A549 (cell line): ENCODE results near the gene TMEM80. TPM values are rescaled to one million over a fixed set of nuclear protein-coding genes. Genes with fewer than 3 reads are reported as not detected.

ENCODE experiments used
- ATAC-seq, 2 experiments: fragments of 200-7000 bp in 1 of 2; fragments of >200 bp in 1 of 2; cut with Nextera tagmentation in 1 of 2; cut with Tn5 transposase in 1 of 2; 3 replicates each; pipeline versions ENCODE4 v1.8.0 to v1.9.1; 2018 to 2020; ENCODE audit warnings: mild to moderate bottlenecking in 1 of 2, moderate library complexity in 1 of 2
- CTCF ChIA-PET: fragments of 300-600 bp; sonication (Branson Sonifier 250); formaldehyde crosslinking; extraction: SDS; loops from one replicate; lab custom pipeline; 2021; ENCODE audit warnings: antibody characterized with exemption, inconsistent platforms; lab: Yijun Ruan, JAX
- POLR2A ChIA-PET: fragments of 350-600 bp; formaldehyde crosslinking; extraction: SDS; loops from one replicate; lab custom pipeline; 2021; ENCODE audit warnings: antibody characterized with exemption, inconsistent platforms; lab: Yijun Ruan, JAX
- DNase-seq, 2 experiments: peaks; one replicate each; pipeline versions ENCODE4 v3.0.0 to v3.0.0-alpha.2; 2011 to 2016; ENCODE audit warnings: low read depth in 1 of 2, low spot score in 1 of 2
- FAIRE-seq: peaks from 2 replicates; lab custom pipeline; 2011; peaks lifted over from hg19 to GRCh38; lab: Jason Lieb, UNC
- H3K27ac ChIP-seq, 2 experiments: fragments of >200 bp; sonication (Bioruptor Twin); formaldehyde crosslinking; 3 replicates each; pipeline ENCODE4 v1.5.1; 2016 to 2017
- H3K4me1 ChIP-seq: fragments of >200 bp; sonication (Bioruptor Twin); formaldehyde crosslinking; 3 replicates; pipeline ENCODE4 v1.6.1; 2016
- H3K4me2 ChIP-seq: fragments of >200 bp; sonication (Bioruptor Twin); formaldehyde crosslinking; 3 replicates; pipeline ENCODE4 v1.6.1; 2016
- H3K4me3 ChIP-seq: fragments of >200 bp; sonication (Bioruptor Twin); formaldehyde crosslinking; 3 replicates; pipeline ENCODE4 v1.5.1; 2016
- H3K9me3 ChIP-seq: fragments of >200 bp; sonication (Bioruptor Twin); formaldehyde crosslinking; 3 replicates; pipeline ENCODE4 v1.6.1; 2016
- CEBPB ChIP-seq, 2 experiments: fragments of >200 bp in 1 of 2; sonication (Bioruptor Twin) in 1 of 2; formaldehyde crosslinking in 1 of 2; IDR thresholded peaks; 2 replicates each; pipeline ENCODE4 v1.6.1; 2012 to 2016
- CHD2 ChIP-seq: fragments of 150-350 bp; IDR thresholded peaks from 2 replicates; pipeline ENCODE4 v1.6.1; 2014; ENCODE audit warnings: low read length; ENCODE audit not compliant: partially characterized antibody
- FOXS1 ChIP-seq: fragments of 250-450 bp; sonication (Bioruptor Pico); IDR thresholded peaks from 2 replicates; pipeline ENCODE4 v1.5.0; 2020; ENCODE audit warnings: mild to moderate bottlenecking, moderate library complexity
- GATA3 ChIP-seq: IDR thresholded peaks from 2 replicates; pipeline ENCODE4 v1.6.1; 2012; ENCODE audit warnings: borderline replicate concordance
- HEYL ChIP-seq: fragments of 250-450 bp; sonication (Bioruptor Pico); IDR thresholded peaks from 2 replicates; pipeline ENCODE4 v1.8.0; 2021; ENCODE audit warnings: mild to moderate bottlenecking, moderate library complexity
- HOXB13 ChIP-seq: fragments of 250-450 bp; sonication (Bioruptor Pico); IDR thresholded peaks from 2 replicates; pipeline ENCODE4 v1.5.0; 2020; ENCODE audit warnings: low read depth, mild to moderate bottlenecking, moderate library complexity
- JUN ChIP-seq, 2 experiments: fragments of >200 bp; sonication (Bioruptor Twin); formaldehyde crosslinking; IDR thresholded peaks; 2 replicates in 1 of 2; 3 replicates in 1 of 2; pipeline ENCODE4 v1.6.1; 2016 to 2017
- NR3C1 ChIP-seq: fragments of >200 bp; sonication (Bioruptor Twin); formaldehyde crosslinking; IDR thresholded peaks from 3 replicates; pipeline ENCODE4 v1.6.1; 2017
- POLR2AphosphoS2 ChIP-seq: conservative IDR thresholded peaks from 2 replicates; pipeline ENCODE4 v1.6.1; 2012; ENCODE audit warnings: low read length, improper control_type of control experiment, inconsistent platforms
- RAD21 ChIP-seq, 2 experiments: fragments of >200 bp in 1 of 2; sonication (Bioruptor Twin) in 1 of 2; formaldehyde crosslinking in 1 of 2; IDR thresholded peaks in 1 of 2; conservative IDR thresholded peaks in 1 of 2; 2 replicates in 1 of 2; 3 replicates in 1 of 2; pipeline ENCODE4 v1.6.1; 2012 to 2018; ENCODE audit warnings: inconsistent platforms in 1 of 2
- RARB ChIP-seq: fragments of 250-450 bp; sonication (Bioruptor Pico); IDR thresholded peaks from 2 replicates; pipeline ENCODE4 v1.8.0; 2021; ENCODE audit warnings: mild to moderate bottlenecking, moderate library complexity
- RNF2 ChIP-seq: fragments of 200-600 bp; sonication (generic); IDR thresholded peaks from 2 replicates; pipeline ENCODE4 v1.6.1; 2016; ENCODE audit warnings: low read depth, mild to moderate bottlenecking, antibody characterized with exemption, moderate library complexity, borderline replicate concordance
- TFCP2L1 ChIP-seq: fragments of 250-450 bp; sonication (Bioruptor Pico); IDR thresholded peaks from 2 replicates; pipeline ENCODE4 v1.5.0; 2021; ENCODE audit warnings: mild to moderate bottlenecking
- TP53 ChIP-seq: fragments of 250-450 bp; sonication (Bioruptor Pico); IDR thresholded peaks from 2 replicates; pipeline ENCODE4 v1.5.0; 2021; ENCODE audit warnings: mild to moderate bottlenecking, moderate library complexity
- WGBS: methylation state at CpG from one replicate; pipeline ENCODE4 v1.1.6; 2017; ENCODE audit errors: missing lambda C conversion rate; 5-methylcytosine and 5-hydroxymethylcytosine counted together
- polyA plus RNA-seq, 4 experiments: library from polyadenylated mRNA; depleted of rRNA in 3 of 4; stranded (reverse); fragments of >200 nt; fragmentation: RNase III in 1 of 4; extraction: RNeasy Plus Mini Kit Qiagen cat#74134 plus additional on column Dnase treatment in 1 of 4; gene quantifications; 2 replicates in 3 of 4; 3 replicates in 1 of 4; pipeline ENCODE4 v1.2.3, GENCODE V29; 2011 to 2017
- TF ChIP-seq, protein P1 (sequence below): fragments of 250-450 bp; sonication (Bioruptor Pico); IDR thresholded peaks from 2 replicates; pipeline ENCODE4 v1.5.0; 2020; ENCODE audit warnings: low read depth, mild to moderate bottlenecking, moderate library complexity
- TF ChIP-seq, protein P2 (sequence below): fragments of 450-650 bp; IDR thresholded peaks from 2 replicates; pipeline ENCODE4 v1.6.1; 2014; ENCODE audit warnings: antibody characterized with exemption
- TF ChIP-seq, protein P3 (sequence below): fragments of 150-350 bp; IDR thresholded peaks from 2 replicates; pipeline ENCODE4 v1.6.1; 2014; ENCODE audit warnings: low read depth, mild to moderate bottlenecking, low read length
- TF ChIP-seq, protein P4 (sequence below): fragments of >200 bp; sonication (Bioruptor Twin); formaldehyde crosslinking; IDR thresholded peaks from 3 replicates; pipeline ENCODE4 v1.6.1; 2016

The TMEM80 gene
- polyA plus RNA-seq, 2 of the 4 experiments (the other 2 are of a cell fraction) = 10.8 to 15.2 TPM

DNA sequence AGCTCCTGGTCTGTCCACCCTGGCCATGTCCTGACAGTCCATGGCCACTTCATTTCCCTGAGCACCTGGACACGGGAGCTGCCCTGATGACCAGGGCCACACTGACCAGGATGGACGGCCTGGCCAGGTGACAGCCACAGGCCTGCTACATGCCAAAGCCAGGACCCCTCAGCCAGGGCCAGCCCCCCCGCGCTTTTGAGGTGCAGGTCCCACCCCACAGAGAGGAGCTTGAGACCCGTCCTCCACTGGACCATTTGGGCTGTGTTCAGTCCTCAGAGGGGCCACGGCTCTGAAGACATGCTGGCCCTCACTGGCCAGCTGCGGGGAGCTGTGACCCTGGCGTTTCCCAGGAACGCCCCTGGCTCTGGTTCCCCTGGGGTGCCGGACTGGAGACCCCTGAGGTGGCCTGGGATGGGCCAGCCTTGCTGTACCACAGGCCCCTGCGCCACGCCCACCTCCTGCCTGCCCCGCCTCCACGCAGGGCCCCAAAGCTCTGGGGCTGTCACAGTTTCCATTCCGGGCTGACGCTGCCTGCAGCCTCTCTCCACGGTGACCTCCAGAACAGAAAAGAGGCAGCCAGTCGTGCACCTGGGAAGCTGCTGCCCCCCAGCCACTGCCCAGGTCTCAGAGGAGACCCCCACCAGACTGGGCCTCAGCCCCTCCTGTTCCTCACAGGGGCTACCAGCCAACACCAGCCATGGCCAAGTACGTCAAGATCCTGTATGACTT, 28.6 kb downstream of the TMEM80 start:
- WGBS = 89% methylated on average over 11 of the region's 19 CpGs
- Histone ChIP-seq H3K4me1 (peaks cover 49% of the 10 kb centered on the region), H3K9me3 (no peaks in the 10 kb centered on the region), H3K27ac (no peak overlapping the region), H3K4me2 (no peak overlapping the region), H3K4me3 (no peak overlapping the region)
- CTCF ChIA-PET = interaction anchor here (0.7 to 20.1 kb wide), 24 partner anchors 9 to 192 kb away, joined by 3 to 599 read pairs (median 7); partner anchors contain the start of genes DEAF1, EPS8L2, TALDO1 and TMEM80
- TF ChIP-seq HOXB13 (CRISPR knock-in tag) = no peak
- DNase-seq (no peak), ATAC-seq (no peak), FAIRE-seq (no peak)
- POLR2A ChIA-PET = no interaction called here

GRCh38 chr11:724778-725386, 29.3 kb downstream of the TMEM80 start:
- POLR2A ChIA-PET = no interaction called here
- no peak for FAIRE-seq
- Histone ChIP-seq H3K27ac (peak overlapping the region in 1 of 2 experiments; percentile 35; a peak in 2 of 6 replicates), H3K4me1 (peaks cover 56% of the 10 kb centered on the region), H3K4me2 (no peak overlapping the region), H3K4me3 (no peak overlapping the region), H3K9me3 (no peaks in the 10 kb centered on the region)
- CTCF ChIA-PET = interaction anchor here (0.7 to 20.1 kb wide), 16 partner anchors 8 to 169 kb away, joined by 3 to 599 read pairs (median 17); partner anchors contain the start of genes DEAF1, EPS8L2, TALDO1 and TMEM80
- WGBS = 87% methylated on average over 17 of the region's 18 CpGs
- DNase-seq = no peak
- no peak for TF ChIP-seq RNF2
- TF ChIP-seq TFCP2L1 (CRISPR knock-in tag) = no peak
- TF ChIP-seq, protein P1, sequence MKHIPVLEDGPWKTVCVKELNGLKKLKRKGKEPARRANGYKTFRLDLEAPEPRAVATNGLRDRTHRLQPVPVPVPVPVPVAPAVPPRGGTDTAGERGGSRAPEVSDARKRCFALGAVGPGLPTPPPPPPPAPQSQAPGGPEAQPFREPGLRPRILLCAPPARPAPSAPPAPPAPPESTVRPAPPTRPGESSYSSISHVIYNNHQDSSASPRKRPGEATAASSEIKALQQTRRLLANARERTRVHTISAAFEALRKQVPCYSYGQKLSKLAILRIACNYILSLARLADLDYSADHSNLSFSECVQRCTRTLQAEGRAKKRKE (CRISPR knock-in tag) = no peak
- no peak for TF ChIP-seq JUN (IDR thresholded peaks at IDR 0.05)
- no peak for TF ChIP-seq RARB (CRISPR knock-in tag)
- TF ChIP-seq, protein P2, sequence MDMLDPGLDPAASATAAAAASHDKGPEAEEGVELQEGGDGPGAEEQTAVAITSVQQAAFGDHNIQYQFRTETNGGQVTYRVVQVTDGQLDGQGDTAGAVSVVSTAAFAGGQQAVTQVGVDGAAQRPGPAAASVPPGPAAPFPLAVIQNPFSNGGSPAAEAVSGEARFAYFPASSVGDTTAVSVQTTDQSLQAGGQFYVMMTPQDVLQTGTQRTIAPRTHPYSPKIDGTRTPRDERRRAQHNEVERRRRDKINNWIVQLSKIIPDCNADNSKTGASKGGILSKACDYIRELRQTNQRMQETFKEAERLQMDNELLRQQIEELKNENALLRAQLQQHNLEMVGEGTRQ = no peak
- TF ChIP-seq, protein P3, sequence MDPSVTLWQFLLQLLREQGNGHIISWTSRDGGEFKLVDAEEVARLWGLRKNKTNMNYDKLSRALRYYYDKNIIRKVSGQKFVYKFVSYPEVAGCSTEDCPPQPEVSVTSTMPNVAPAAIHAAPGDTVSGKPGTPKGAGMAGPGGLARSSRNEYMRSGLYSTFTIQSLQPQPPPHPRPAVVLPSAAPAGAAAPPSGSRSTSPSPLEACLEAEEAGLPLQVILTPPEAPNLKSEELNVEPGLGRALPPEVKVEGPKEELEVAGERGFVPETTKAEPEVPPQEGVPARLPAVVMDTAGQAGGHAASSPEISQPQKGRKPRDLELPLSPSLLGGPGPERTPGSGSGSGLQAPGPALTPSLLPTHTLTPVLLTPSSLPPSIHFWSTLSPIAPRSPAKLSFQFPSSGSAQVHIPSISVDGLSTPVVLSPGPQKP = no peak
- TF ChIP-seq HEYL (CRISPR knock-in tag) = no peak
- TF ChIP-seq POLR2AphosphoS2 = no peak
- no peak for TF ChIP-seq CEBPB (IDR thresholded peaks at IDR 0.05)
- TF ChIP-seq, protein P4, sequence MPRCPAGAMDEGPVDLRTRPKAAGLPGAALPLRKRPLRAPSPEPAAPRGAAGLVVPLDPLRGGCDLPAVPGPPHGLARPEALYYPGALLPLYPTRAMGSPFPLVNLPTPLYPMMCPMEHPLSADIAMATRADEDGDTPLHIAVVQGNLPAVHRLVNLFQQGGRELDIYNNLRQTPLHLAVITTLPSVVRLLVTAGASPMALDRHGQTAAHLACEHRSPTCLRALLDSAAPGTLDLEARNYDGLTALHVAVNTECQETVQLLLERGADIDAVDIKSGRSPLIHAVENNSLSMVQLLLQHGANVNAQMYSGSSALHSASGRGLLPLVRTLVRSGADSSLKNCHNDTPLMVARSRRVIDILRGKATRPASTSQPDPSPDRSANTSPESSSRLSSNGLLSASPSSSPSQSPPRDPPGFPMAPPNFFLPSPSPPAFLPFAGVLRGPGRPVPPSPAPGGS = no peak
- no peak for ATAC-seq

GRCh38 chr11:725624-726202, 30.1 kb downstream of the TMEM80 start:
- H3K9me3 ChIP-seq = no peaks in the 10 kb centered on the region
- WGBS = 94% methylated on average over 26 of the region's 53 CpGs
- H3K4me1 ChIP-seq = peaks cover 56% of the 10 kb centered on the region
- DNase-seq = no peak
- no peak for FAIRE-seq
- no peak overlapping the region for H3K4me2 ChIP-seq
- no peak overlapping the region for H3K4me3 ChIP-seq
- peak overlapping the region in 1 of 2 experiments; percentile 93; a peak in 2 of 6 replicates for H3K27ac ChIP-seq
- TF ChIP-seq TP53 (CRISPR knock-in tag) = no peak
- no peak for TF ChIP-seq CHD2
- no peak for TF ChIP-seq RAD21 (conservative IDR thresholded peaks at IDR 0.05 in 1 of 2, IDR thresholded peaks at IDR 0.05 in 1 of 2)
- no peak for TF ChIP-seq CEBPB (IDR thresholded peaks at IDR 0.05)
- TF ChIP-seq, protein P3 = no peak
- TF ChIP-seq FOXS1 (CRISPR knock-in tag) = no peak
- no peak for TF ChIP-seq NR3C1
- no peak for TF ChIP-seq HEYL (CRISPR knock-in tag)
- TF ChIP-seq GATA3 = no peak
- CTCF ChIA-PET = interaction anchor here (0.7 to 20.1 kb wide), 5 partner anchors 20 to 170 kb away, joined by 3 to 599 read pairs (median 44); partner anchors contain the start of genes DEAF1, EPS8L2, TALDO1 and TMEM80
- POLR2A ChIA-PET = interaction anchor here (2.5 kb wide), 1 partner anchor 30 kb away, joined by 14 read pairs; the partner anchor contains the start of genes DEAF1 and TMEM80
- no peak for ATAC-seq
